Nephron progenitor cell (in vitro differentiated cells): ENCODE results near the gene DTNA.
A peak's percentile ranks its signal among the peaks of the same experiment; 100 is the strongest.

Experiments used
- DNase-seq: peaks from one replicate; pipeline ENCODE4 v3.0.0; 2021
- H3K27ac Mint-ChIP-seq: 2 replicates; pipeline ENCODE4 v1.8.0; 2021; ENCODE audit warnings: mild to moderate bottlenecking, moderate library complexity, mixed read lengths
- H3K27me3 Mint-ChIP-seq: 2 replicates; pipeline ENCODE4 v1.8.0; 2021; ENCODE audit warnings: mild to moderate bottlenecking, low read depth, mixed read lengths; ENCODE audit not compliant: poor library complexity
- H3K36me3 Mint-ChIP-seq: 2 replicates; pipeline ENCODE4 v1.8.0; 2021; ENCODE audit warnings: low read depth, mixed read lengths
- H3K4me1 Mint-ChIP-seq: 2 replicates; pipeline ENCODE4 v1.8.0; 2021; ENCODE audit warnings: mixed read lengths
- H3K4me3 Mint-ChIP-seq: 2 replicates; pipeline ENCODE4 v1.8.0; 2021; ENCODE audit warnings: mild to moderate bottlenecking, moderate library complexity, mixed read lengths
- H3K9me3 Mint-ChIP-seq: 2 replicates; pipeline ENCODE4 v1.8.0; 2021; ENCODE audit warnings: mild to moderate bottlenecking, moderate library complexity, mixed read lengths
- TF ChIP-seq, protein P1 (sequence below): fragments of 200-600 bp; sonication (generic); IDR thresholded peaks from 2 replicates; pipeline ENCODE4 v1.5.0; 2021; ENCODE audit warnings: antibody characterized with exemption

The DTNA gene

DNA sequence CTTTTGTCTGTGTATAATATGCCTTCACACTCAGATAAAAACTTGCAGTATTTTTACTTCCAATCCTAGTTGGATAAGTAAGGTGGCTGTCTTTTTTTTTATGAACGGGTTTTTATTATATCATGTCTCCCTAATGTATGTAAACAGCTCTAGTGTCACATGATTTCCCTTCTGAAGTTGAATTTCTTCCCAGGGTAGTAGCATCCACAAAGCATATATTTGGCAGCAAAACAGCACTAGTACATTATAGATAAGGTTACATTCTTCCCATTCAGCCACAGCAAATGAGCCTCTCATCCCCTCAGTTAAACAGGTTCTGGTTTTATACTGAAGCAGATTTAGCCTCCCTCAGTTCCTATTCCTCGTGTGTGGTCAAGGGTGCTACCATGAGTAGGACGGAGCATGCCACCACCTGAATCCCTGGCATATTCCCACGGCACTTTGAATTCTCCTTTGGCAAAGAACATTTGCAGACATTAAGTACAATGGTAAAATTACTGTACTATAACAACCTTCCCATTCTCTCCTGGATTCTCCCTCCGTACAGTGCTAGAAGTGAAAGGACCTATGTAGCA lies 15.4 kb upstream of the DTNA start:
- no peak for DNase-seq
- Mint-ChIP-seq H3K27ac (peak overlapping the region; percentile 64), H3K36me3 (peaks cover 6% of the 10 kb centered on the region), H3K4me1 (peaks cover 41% of the 10 kb centered on the region), H3K9me3 (peaks cover 14% of the 10 kb centered on the region), H3K27me3 (no peaks in the 10 kb centered on the region), H3K4me3 (peak overlapping the region; percentile 67)
- TF ChIP-seq, protein P1, sequence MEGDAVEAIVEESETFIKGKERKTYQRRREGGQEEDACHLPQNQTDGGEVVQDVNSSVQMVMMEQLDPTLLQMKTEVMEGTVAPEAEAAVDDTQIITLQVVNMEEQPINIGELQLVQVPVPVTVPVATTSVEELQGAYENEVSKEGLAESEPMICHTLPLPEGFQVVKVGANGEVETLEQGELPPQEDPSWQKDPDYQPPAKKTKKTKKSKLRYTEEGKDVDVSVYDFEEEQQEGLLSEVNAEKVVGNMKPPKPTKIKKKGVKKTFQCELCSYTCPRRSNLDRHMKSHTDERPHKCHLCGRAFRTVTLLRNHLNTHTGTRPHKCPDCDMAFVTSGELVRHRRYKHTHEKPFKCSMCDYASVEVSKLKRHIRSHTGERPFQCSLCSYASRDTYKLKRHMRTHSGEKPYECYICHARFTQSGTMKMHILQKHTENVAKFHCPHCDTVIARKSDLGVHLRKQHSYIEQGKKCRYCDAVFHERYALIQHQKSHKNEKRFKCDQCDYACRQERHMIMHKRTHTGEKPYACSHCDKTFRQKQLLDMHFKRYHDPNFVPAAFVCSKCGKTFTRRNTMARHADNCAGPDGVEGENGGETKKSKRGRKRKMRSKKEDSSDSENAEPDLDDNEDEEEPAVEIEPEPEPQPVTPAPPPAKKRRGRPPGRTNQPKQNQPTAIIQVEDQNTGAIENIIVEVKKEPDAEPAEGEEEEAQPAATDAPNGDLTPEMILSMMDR = no peak

DNA sequence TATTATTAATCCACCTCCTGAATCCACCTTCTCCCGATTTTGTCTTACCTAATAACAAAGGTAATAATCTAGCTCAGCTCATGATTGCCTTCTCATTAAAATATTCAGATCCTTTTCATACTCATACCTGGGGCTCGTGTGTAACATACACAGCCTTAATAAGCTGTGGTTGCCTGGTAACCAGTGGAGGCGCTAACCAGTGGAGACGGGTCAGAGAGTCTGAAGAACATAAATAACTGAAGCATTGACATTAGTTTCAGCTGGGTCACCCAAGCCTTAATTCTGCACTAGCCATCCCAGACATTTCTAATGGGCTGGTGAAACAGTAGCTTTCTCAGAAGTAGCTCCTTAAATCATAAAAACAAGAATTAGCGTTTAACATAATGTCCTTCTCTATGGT lies 14.8 kb upstream of the DTNA start:
- H3K27ac Mint-ChIP-seq = peak overlapping the region; percentile 92
- peak; percentile 47 for DNase-seq
- H3K36me3 Mint-ChIP-seq = peaks cover 6% of the 10 kb centered on the region
- TF ChIP-seq, protein P1 = no peak
- H3K9me3 Mint-ChIP-seq = peaks cover 14% of the 10 kb centered on the region
- no peaks in the 10 kb centered on the region for H3K27me3 Mint-ChIP-seq
- H3K4me3 Mint-ChIP-seq = peak overlapping the region; percentile 67
- peaks cover 41% of the 10 kb centered on the region for H3K4me1 Mint-ChIP-seq

GRCh38 chr18:34696671-34697070 lies 13.4 kb upstream of the DTNA start:
- Mint-ChIP-seq H3K4me3 (no peak overlapping the region), H3K9me3 (peaks cover 14% of the 10 kb centered on the region), H3K36me3 (peaks cover 6% of the 10 kb centered on the region), H3K27me3 (no peaks in the 10 kb centered on the region), H3K4me1 (peaks cover 41% of the 10 kb centered on the region), H3K27ac (no peak overlapping the region)
- no peak for DNase-seq
- TF ChIP-seq, protein P1 = no peak

DNA sequence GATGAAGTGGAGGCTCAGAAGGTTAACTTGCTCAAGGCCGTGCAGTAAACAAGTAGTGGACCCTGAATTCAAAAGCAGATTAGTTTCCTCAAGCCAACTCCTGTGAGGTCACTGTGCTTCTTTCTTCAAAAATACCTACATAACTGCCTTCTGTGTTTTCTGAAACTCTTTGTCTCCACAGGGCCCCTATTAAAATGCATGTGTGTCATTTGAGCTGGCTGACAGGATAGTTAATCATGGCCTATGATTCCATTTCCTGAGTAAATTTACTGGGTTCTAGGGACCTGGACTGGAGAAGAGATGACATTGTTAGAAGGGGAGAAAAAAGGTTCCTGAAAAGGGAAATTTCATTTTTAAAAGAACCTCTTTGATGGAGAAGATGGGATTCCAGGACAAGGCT lies 12.9 kb upstream of the DTNA start:
- Mint-ChIP-seq H3K9me3 (peaks cover 14% of the 10 kb centered on the region), H3K4me3 (no peak overlapping the region), H3K36me3 (peaks cover 6% of the 10 kb centered on the region), H3K27ac (no peak overlapping the region), H3K4me1 (peaks cover 41% of the 10 kb centered on the region), H3K27me3 (no peaks in the 10 kb centered on the region)
- TF ChIP-seq, protein P1 = no peak
- no peak for DNase-seq

DNA sequence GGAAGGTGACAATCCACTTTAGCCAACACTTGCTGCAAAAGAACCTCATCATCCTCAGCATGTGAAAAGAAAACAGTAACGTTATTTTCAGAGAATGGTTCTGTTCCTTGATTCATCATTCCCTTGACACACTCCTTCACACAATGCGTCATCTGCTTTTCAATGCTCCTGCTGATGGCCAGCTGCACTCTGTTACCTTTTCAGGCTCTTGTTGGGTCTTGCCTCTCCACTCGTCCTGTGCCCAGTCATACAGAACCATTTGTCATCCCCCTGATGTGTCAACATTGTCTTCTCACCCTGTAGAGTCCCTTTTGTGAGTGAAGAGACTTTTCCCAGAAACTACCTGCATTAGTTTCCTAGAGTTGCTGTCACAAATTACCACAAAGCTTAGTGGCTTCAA lies 12.2 kb upstream of the DTNA start:
- no peak overlapping the region for H3K27ac Mint-ChIP-seq
- DNase-seq = no peak
- TF ChIP-seq, protein P1 = no peak
- peaks cover 6% of the 10 kb centered on the region for H3K36me3 Mint-ChIP-seq
- H3K9me3 Mint-ChIP-seq = peaks cover 14% of the 10 kb centered on the region
- no peak overlapping the region for H3K4me3 Mint-ChIP-seq
- H3K4me1 Mint-ChIP-seq = peaks cover 41% of the 10 kb centered on the region
- H3K27me3 Mint-ChIP-seq = no peaks in the 10 kb centered on the region

DNA sequence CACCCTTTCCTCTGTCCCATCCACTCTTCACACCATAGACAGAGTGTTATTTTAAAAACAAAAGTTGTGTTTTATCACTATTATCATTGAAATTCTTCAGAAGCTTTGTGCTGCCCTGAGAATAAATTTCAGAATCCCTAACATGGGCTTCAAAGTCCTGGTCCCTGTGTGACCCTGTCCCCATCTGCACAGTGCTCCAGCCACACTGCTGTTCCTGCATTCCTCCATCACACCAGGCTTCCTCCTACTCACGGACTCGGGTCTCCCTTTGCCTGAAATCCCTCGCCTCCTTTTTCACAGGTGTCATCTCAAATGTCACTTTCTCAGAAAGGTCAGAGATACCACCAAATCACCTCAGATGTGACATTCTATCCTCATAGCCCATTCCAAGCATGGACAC lies 8.2 kb upstream of the DTNA start:
- no peak overlapping the region for H3K27ac Mint-ChIP-seq
- no peak for DNase-seq
- peaks cover 24% of the 10 kb centered on the region for H3K4me1 Mint-ChIP-seq
- peaks cover 14% of the 10 kb centered on the region for H3K9me3 Mint-ChIP-seq
- H3K4me3 Mint-ChIP-seq = no peak overlapping the region
- H3K36me3 Mint-ChIP-seq = peaks cover 6% of the 10 kb centered on the region
- TF ChIP-seq, protein P1 = no peak
- H3K27me3 Mint-ChIP-seq = no peaks in the 10 kb centered on the region
